Adrenal gland (tissue), 5 donors: Measurements from ENCODE around the gene XIRP2.

Experiments used
- CTCF ChIP-seq, 6 experiments: fragments of 450-650 bp in 4 of 6; fragments of 200-600 bp in 2 of 6; sonication (generic) in 1 of 6; IDR thresholded peaks; 1 replicate in 5 of 6; 2 replicates in 1 of 6; pipeline versions ENCODE4 v1.5.1 to v1.8.0; 2016 to 2021; ENCODE audit warnings: antibody characterized with exemption in 6 of 6, mild to moderate bottlenecking in 2 of 6, moderate library complexity in 1 of 6
- POLR2A ChIP-seq, 2 donors: fragments of 450-650 bp; IDR thresholded peaks; one replicate each; pipeline ENCODE4 v1.6.1; 2017; ENCODE audit warnings: antibody characterized with exemption in 2 of 2, mild to moderate bottlenecking in 2 of 2, moderate library complexity in 1 of 2
- donor health status: DM: no; HTN: no; CAD: no.

- peak in 2 of 6 experiments; percentile 28 to 30 for TF ChIP-seq CTCF (IDR thresholded peaks at IDR 0.05)
- no peak for TF ChIP-seq POLR2A (IDR thresholded peaks at IDR 0.05)
Observed at GRCh38 chr2:167264380-167264779, 376.1 kb downstream of the XIRP2 start.
